Jurkat, Clone E6-1 (cell line): ENCODE results near the gene PTPRF.

Source experiments
- DNase-seq: peaks from one replicate; pipeline ENCODE4 v3.0.0-alpha.2; 2011; ENCODE audit warnings: low read depth, low spot score
- H3K4me3 ChIP-seq: 2 replicates; pipeline ENCODE4 v1.5.1; 2011; ENCODE audit warnings: mild to moderate bottlenecking, low read length, control low read depth, moderate library complexity

The PTPRF gene

DNA sequence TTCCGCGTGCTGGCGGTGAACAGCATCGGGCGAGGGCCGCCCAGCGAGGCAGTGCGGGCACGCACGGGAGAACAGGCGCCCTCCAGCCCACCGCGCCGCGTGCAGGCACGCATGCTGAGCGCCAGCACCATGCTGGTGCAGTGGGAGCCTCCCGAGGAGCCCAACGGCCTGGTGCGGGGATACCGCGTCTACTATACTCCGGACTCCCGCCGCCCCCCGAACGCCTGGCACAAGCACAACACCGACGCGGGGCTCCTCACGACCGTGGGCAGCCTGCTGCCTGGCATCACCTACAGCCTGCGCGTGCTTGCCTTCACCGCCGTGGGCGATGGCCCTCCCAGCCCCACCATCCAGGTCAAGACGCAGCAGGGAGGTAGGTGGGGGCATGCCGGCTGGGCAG lies 60.5 kb downstream of the PTPRF start:
- no peak overlapping the region for H3K4me3 ChIP-seq
- DNase-seq = no peak

DNA sequence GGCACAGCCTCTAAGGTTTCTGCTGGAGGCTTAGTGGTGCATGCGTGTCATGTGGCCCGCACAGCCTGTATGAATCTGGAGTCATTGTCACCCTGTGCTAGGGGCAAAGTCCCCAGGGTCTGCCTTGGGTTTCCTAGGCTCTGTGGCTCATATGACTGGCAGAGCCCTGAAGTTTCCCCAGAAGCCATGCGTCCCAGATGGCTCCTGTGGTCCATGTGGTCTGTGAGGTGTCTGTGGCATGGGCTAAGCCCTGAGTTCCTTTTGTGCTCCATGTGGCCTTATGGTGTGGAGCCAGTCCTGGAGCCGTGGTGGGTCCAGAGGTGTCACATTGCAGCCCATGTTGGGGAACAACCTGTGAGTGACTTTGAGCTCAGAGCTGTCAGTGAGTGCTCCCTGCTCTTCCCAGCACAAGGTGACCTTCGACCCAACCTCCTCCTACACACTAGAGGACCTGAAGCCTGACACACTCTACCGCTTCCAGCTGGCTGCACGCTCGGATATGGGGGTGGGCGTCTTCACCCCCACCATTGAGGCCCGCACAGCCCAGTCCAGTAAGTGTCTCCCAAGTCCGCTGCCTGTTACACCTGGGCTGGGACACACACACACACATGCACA lies 61.5 kb downstream of the PTPRF start:
- DNase-seq = no peak

DNA sequence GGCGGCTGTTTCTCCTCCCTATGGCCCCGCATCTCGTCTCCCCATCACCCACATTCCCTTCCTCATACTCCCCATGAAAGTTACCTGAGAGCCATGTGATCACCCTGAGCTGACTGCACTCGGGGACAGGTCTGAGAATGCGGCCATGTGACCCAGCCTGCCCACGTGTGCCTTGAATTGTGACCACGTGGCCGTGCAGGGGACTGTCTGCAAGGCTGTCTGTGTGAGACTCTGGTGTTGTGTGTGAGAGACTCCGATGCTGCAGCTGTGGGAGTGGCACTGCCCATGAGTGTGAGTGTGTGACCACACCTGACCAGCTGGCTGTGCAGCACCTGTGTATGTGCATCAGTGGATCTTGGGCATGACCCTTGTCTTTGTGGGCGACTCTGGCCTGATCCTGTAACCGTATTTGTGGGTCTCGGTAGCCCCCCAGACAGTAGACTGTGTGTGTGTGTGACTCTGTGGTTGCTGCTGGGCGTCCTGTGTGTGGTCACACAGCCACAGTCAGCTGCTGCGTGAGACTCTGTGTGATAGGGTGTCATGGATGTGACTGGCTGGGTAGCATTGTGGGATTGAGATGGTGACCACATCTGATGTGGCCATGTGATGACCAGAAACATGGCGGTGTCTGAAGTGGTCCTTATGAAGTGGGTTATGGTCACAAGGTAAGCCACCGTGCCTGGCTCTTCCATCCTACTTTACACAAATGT lies 62.4 kb downstream of the PTPRF start:
- DNase-seq = no peak
- H3K4me3 ChIP-seq = no peak overlapping the region

More for the DNA sequence above, 61.5 kb downstream of the PTPRF start:
- H3K4me3 ChIP-seq = no peak overlapping the region

DNA sequence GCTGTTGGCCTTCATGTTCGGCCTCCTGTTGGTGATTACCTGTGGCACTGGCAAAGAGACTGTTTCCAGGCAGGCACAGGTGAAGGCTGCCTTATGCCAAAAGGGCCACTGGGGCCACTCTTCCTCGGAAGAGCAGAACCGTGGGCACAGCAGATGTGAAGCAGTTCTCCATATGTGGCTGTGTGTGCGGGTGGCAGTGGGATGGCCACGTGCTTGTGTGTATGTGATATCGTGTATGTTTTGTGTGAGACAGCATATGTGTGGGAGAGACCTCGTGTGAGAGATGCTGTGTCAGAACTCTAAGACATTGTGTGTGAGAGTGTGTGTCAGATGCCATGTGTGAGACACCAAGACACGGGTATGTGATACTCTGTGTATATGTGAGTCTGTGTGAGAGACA lies 65.9 kb downstream of the PTPRF start:
- H3K4me3 ChIP-seq = no peak overlapping the region
- no peak for DNase-seq

DNA sequence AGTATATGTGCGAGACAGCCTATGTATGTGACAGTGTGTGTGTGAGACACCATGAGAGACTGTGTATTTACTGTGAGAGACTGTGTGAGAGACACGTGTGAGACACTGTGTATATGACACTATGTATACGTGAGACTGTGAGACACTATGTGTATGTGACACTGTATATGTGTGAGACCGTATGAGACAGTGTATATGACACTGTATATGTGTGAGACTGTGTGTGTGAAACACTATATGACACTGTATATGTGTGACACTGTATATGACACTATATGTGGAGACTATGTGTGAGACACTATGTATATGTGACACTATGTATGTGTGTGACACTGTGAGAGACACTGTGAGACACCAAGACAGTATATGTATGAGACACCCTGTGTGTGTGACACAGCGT lies 66.3 kb downstream of the PTPRF start:
- no peak overlapping the region for H3K4me3 ChIP-seq
- DNase-seq = no peak

DNA sequence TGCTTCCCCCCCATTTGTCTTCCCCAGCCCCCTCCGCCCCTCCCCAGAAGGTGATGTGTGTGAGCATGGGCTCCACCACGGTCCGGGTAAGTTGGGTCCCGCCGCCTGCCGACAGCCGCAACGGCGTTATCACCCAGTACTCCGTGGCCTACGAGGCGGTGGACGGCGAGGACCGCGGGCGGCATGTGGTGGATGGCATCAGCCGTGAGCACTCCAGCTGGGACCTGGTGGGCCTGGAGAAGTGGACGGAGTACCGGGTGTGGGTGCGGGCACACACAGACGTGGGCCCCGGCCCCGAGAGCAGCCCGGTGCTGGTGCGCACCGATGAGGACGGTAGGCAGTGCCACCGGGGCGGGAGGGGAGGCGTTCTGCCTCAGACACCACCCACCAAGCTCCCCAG lies 67.0 kb downstream of the PTPRF start:
- no peak overlapping the region for H3K4me3 ChIP-seq
- no peak for DNase-seq

DNA sequence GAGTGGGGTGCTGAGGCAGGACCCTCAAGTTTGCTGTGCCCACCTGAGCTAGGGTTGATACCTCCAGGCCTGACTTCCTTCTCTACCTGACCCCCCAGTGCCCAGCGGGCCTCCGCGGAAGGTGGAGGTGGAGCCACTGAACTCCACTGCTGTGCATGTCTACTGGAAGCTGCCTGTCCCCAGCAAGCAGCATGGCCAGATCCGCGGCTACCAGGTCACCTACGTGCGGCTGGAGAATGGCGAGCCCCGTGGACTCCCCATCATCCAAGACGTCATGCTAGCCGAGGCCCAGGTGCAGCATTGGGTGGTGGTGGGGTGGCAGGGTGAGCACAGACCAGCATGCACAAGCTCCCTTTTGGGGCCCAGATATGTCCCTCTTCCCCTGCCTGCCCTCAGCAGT lies 67.9 kb downstream of the PTPRF start:
- no peak overlapping the region for H3K4me3 ChIP-seq
- no peak for DNase-seq

DNA sequence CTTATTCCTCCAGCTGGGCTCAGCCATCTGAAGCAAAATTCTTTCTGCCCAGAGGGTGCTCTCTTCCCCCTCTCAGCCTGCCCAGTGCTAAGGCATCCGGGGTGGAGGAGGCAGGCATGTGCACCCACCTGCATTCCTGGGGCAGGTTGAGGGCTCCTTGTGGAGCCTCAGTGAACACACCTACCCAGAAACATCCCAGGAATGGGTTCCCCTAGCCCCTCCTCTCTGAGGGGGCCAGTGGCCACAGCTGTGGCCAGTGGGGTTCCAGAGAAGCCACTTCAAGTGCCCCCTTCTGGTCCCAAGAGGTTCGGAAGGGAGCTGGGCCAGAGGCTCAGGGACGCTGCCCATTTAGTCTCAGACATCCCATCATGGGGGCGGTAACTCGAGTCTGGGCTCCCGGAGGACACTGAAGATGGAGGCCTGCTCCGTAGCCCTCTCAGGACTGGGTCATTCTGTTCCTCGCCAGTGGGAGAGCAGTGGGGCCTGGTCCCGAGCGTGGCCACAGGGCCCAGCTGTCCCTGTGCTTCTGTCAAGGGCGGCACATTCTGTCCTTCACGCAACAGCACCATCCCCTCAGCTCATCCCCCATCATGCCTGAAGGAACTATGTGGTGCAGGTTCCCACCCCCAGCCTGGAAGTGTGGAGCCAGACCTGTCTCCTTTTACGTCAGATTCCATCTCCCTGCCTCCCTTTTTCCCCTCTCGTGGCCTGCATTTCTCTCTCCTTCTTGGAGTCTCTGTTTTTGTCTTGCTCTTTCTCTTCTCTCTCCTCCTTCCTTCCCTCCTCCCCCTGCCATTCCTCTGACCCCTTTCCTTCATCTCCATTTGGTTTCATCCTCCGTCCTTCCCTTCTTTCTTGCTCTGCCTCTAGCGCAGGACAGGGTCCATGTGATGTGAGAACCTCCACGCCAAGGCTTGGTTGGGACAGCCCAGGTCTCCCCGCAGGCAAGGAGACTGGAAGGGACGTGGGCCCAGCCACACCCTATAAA lies 69.6 kb downstream of the PTPRF start:
- no peak overlapping the region for H3K4me3 ChIP-seq
- no peak for DNase-seq

DNA sequence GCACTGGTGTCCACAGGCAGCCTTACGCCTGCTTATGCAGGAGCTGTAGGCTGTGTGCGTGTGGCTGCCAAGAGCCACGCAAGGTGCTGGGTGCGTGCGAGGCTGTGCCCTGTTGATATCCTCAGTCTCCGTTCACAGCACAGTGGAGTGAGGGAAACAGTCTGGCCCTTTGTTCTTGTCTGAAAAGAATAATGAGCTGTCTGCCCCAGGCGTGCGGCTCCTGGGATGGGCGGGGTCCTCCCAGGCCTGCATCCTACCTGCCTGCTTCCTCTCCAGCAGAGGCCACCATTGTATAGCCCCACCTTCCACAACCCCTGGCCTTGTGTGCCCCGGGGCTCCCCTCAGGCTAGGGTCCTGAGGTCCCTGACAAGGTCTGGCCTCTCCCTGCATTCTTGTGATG lies 72.3 kb downstream of the PTPRF start:
- no peak for DNase-seq

DNA sequence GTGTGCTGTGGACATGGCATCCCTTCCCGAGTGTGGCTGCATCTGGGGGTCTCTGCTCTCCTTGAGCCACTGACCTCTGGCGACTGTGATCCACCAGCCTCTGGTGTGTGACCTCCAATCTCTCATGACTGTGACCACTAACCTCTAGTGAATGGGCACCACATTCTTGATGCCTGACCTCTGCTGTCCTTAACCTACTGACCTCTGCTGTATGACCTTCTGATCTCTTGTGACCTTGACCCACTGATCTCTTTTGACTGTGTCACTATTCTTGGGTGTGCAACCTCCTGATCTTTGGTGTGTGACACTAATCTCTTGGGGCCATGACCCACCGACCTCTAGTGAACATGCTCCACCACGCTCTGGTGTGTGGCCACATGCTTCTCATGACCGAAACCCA lies 73.5 kb downstream of the PTPRF start:
- H3K4me3 ChIP-seq = no peak overlapping the region
- no peak for DNase-seq

More for the DNA sequence above, 72.3 kb downstream of the PTPRF start:
- H3K4me3 ChIP-seq = no peak overlapping the region

DNA sequence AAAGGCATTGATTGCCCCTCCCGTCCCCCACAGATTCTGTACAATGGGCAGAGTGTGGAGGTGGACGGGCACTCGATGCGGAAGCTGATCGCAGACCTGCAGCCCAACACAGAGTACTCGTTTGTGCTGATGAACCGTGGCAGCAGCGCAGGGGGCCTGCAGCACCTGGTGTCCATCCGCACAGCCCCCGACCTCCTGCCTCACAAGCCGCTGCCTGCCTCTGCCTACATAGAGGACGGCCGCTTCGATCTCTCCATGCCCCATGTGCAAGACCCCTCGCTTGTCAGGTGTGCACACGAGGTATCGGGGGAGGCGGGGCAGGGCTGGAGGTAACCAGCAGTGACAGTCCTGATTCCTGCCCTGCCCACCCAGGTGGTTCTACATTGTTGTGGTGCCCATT lies 74.5 kb downstream of the PTPRF start:
- H3K4me3 ChIP-seq = no peak overlapping the region
- no peak for DNase-seq

DNA sequence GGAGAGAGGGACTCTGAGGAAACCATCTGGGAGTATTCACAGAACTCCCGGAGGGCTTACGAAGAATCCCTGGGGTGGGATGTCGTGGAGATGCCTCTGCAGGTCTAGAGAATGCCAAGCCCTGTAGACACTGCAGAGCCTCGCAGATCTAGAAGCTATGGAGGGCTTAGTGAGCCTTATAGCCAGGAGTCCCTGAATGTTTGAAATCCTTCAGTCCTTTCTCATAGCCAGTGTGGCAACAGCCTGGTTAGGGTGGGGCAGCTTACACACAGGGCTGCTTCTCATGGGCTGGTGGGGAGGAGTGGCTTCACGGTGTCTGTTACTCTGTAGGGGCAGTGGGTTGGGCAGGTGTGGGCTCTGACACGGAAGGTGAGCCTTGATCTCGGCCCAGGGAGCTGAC lies 75.1 kb downstream of the PTPRF start:
- H3K4me3 ChIP-seq = no peak overlapping the region
- no peak for DNase-seq

DNA sequence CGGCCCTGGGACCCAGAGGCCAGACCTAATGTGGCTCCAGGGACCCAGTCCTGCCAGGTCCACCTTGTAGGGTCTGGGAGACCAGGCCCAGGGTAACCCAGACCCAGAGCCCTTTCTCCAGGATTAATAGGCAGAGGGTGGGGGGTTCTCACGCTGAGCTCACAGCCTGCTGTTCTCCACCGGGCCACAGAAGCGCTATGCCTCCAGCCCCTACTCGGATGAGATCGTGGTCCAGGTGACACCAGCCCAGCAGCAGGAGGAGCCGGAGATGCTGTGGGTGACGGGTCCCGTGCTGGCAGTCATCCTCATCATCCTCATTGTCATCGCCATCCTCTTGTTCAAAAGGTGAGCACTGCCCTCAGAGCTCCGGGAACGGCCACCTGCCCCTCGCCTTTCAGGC lies 75.9 kb downstream of the PTPRF start:
- no peak overlapping the region for H3K4me3 ChIP-seq
- DNase-seq = no peak

DNA sequence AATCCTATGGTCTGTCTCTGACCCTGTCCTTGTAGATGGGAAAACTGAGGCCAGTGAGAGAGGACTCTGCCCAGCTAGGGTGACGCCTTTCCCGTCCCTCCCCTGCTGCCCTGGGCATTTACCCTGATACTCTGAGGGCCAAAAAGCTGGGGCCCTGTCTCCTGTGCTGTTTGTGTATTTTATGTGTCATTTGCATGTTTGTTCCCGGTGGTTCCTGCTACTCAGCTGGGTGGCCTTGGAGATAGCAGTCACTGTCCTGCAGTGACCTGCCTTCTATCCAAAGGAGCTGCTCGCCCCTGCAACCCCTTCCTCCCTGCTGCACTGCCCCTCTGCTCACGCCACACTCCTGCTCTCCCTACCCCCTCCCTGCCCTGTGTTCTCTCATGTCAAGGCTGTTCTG lies 78.1 kb downstream of the PTPRF start:
- no peak overlapping the region for H3K4me3 ChIP-seq
- DNase-seq = no peak

DNA sequence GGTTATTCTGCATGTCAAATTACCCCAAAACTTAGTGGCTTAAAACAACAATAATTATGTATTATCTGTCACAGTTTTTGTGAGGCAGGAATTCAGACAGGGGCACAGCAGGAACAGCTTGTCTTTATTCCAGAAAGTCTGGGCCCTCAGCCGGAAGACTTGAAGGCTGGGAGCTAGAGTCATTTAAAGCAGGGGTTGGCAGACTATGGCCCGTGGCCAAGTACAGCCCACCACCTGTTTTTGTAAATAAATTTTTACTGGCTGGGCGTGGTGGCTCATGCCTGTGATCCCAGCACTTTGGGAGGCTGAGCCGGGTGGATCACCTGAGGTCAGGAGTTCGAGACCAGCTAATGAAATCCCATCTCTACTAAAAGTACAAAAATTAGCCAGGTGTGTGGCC lies 79.7 kb downstream of the PTPRF start:
- H3K4me3 ChIP-seq = no peak overlapping the region
- DNase-seq = no peak

DNA sequence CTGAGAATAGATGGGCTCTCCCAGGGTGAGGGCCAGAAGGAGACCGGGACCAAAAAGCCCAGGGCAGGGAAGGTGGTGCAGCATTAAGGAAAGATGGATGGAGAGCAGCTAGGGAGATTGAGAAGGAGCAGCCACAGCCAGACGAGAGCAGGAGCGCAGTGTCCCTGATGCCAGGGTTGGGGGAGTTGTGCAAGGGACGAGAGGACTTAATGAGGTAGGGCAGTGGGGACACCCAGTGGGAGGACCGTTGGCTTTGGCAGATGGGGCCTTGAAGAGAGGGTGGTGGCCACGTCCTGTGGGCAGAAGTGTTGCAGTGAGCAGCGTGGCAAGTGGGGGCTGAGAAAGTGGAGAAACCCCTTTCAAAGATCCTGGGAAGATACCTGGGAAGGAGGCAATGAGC lies 81.3 kb downstream of the PTPRF start:
- H3K4me3 ChIP-seq = no peak overlapping the region
- no peak for DNase-seq

DNA sequence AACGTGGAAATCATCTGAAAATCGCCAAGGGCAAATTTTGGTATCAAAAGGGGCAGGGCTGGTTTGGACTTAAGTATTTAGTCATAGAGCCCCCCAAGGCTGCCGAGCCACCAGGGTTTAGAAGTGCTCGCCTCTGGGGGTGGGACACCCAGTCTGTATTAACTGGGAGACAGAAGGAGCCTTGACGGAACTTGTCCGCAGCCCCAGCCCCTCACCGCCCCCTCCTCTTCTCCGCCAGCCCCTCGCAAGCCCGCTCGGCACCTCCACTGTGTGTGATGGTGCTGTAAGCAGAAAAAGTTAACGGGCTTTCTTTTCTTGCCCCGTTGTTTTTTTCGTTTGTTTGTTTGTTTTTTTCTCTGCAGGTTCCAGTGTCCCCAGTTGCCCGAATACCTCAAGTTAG lies 81.7 kb downstream of the PTPRF start:
- no peak for DNase-seq
- no peak overlapping the region for H3K4me3 ChIP-seq

DNA sequence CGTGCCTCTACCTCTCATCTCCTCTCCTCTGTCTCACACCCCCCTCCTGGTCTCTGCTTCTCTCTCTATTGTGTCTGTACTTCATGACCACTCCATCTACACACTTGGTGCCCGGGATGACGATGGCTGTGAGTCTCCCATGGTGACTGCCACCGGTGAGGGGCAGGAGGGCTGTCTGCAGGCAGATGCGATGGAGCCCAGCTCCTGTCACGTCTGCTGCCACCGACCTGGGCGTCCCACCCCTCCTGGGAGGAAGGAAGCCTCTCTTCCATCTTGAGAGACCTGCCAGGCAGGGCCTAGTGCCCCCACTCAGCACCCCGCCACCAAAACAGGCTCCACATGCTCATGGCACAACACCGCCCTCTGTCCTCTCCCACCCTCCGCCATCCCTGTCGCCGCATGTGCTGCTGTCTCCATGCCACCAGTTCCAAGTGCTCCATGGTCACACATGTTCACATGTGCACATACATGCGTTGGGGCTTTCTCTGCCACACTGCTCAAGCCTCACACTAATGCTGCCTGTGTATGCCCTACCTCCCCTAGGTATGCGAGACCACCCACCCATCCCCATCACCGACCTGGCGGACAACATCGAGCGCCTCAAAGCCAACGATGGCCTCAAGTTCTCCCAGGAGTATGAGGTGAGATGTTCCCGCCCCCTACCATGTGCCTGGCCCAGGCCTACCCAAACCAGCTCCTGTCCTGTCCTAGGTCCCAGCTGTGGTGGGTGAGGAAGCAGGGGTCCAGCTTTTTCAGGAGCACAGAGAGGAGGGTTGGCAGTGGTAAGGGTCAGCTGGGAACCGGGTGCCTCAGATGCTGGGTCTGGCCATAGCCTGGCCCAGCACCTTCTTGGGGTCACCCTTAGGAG lies 82.6 kb downstream of the PTPRF start:
- DNase-seq = no peak
- H3K4me3 ChIP-seq = no peak overlapping the region

DNA sequence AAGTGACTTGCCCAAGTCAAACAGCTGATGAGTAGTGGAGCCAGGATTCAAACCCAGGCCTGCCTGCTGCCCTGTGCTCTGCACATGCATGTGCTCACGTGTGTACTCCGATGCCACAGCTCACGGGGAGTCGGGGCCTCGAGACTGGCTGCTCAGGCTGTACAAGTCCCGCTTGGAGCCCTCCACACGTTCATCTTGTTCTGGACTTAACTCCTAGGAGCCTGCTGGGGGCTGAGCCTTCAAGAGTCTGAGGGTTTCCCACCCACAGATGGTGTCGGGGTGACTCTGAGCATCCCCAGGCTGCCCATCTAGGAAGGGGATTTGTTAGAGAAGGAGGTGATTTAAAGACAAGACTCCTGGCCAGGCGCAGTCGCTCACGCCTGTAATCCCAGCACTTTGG lies 83.5 kb downstream of the PTPRF start:
- no peak for DNase-seq

More for the DNA sequence above, 83.5 kb downstream of the PTPRF start:
- no peak overlapping the region for H3K4me3 ChIP-seq
